Effector memory CD4-positive, alpha-beta T cell (primary cell): ENCODE results near the gene PAK5.
"Not testable (repeated sequence)": the region's sequence is repeated elsewhere in the genome, so short reads cannot be mapped to it uniquely, and the experiment has no call there.

Experiments used
- DNase-seq, 3 donors: peaks; one replicate each; pipeline ENCODE4 v3.0.0-alpha.2; 2020
- H3K27ac ChIP-seq: 2 replicates; pipeline ENCODE4 v1.7.0; 2013; ENCODE audit warnings: mild to moderate bottlenecking, low read length, moderate library complexity; ENCODE audit not compliant: insufficient read depth, poor library complexity, severe bottlenecking
- H3K27me3 ChIP-seq: replicated peaks from 2 replicates; pipeline ENCODE4 v1.7.0; 2013; ENCODE audit warnings: mild to moderate bottlenecking, low read length; ENCODE audit not compliant: insufficient read depth, control insufficient read depth, poor library complexity, severe bottlenecking
- H3K36me3 ChIP-seq: 2 replicates; pipeline ENCODE4 v1.7.0; 2013; ENCODE audit warnings: mild to moderate bottlenecking, low read length, moderate library complexity; ENCODE audit not compliant: control insufficient read depth, insufficient read depth
- H3K4me1 ChIP-seq: 2 replicates; pipeline ENCODE4 v1.7.0; 2013; ENCODE audit warnings: low read length, mild to moderate bottlenecking; ENCODE audit not compliant: control insufficient read depth, insufficient read depth, poor library complexity, severe bottlenecking
- H3K4me3 ChIP-seq: 2 replicates; pipeline ENCODE4 v1.7.0; 2013; ENCODE audit warnings: low read length, low read depth, mild to moderate bottlenecking; ENCODE audit not compliant: insufficient read depth, poor library complexity, severe bottlenecking
- H3K9me3 ChIP-seq: 2 replicates; pipeline ENCODE4 v1.7.0; 2013; ENCODE audit warnings: mild to moderate bottlenecking, low read length, moderate library complexity; ENCODE audit not compliant: control insufficient read depth

Gene PAK5

GRCh38 chr20:9660236-9660868 lies 178.5 kb downstream of the PAK5 start:
- Histone ChIP-seq H3K4me1 (no peaks in the 10 kb centered on the region), H3K36me3 (no peaks in the 10 kb centered on the region), H3K27ac (no peak overlapping the region), H3K9me3 (no peaks in the 10 kb centered on the region), H3K4me3 (no peak overlapping the region), H3K27me3 (no peaks in the 10 kb centered on the region)
- no peak for DNase-seq

- no peak for DNase-seq
- Histone ChIP-seq H3K9me3 (no peaks in the 10 kb centered on the region), H3K4me3 (no peak overlapping the region), H3K27me3 (no peaks in the 10 kb centered on the region), H3K36me3 (no peaks in the 10 kb centered on the region), H3K27ac (no peak overlapping the region), H3K4me1 (no peaks in the 10 kb centered on the region)
These were observed 191.1 kb downstream of the PAK5 start for GRCh38 chr20:9647741-9648140.

GRCh38 chr20:9646375-9646774 lies 192.5 kb downstream of the PAK5 start:
- H3K27me3 ChIP-seq, result no peaks in the 10 kb centered on the region
- H3K27ac ChIP-seq, result no peak overlapping the region
- no peaks in the 10 kb centered on the region for H3K4me1 ChIP-seq

GRCh38 chr20:9642882-9643281 lies 196.0 kb downstream of the PAK5 start:
- Histone ChIP-seq H3K27ac (no peak overlapping the region), H3K4me1 (no peaks in the 10 kb centered on the region), H3K9me3 (no peaks in the 10 kb centered on the region), H3K36me3 (no peaks in the 10 kb centered on the region), H3K4me3 (no peak overlapping the region), H3K27me3 (no peaks in the 10 kb centered on the region)
- no peak for DNase-seq

More at GRCh38 chr20:9646375-9646774, 192.5 kb downstream of the PAK5 start:
- H3K9me3 ChIP-seq, result no peaks in the 10 kb centered on the region
- H3K36me3 ChIP-seq, result no peaks in the 10 kb centered on the region
- no peak overlapping the region for H3K4me3 ChIP-seq
- no peak for DNase-seq

GRCh38 chr20:9641499-9642000 lies 197.3 kb downstream of the PAK5 start:
- DNase-seq, H3K4me3 ChIP-seq: not testable (repeated sequence)

GRCh38 chr20:9637889-9638288 lies 201.0 kb downstream of the PAK5 start:
- Histone ChIP-seq H3K36me3 (no peaks in the 10 kb centered on the region), H3K4me1 (no peaks in the 10 kb centered on the region), H3K27me3 (no peaks in the 10 kb centered on the region), H3K4me3 (no peak overlapping the region), H3K9me3 (no peaks in the 10 kb centered on the region), H3K27ac (no peak overlapping the region)
- DNase-seq, result no peak

More at GRCh38 chr20:9641499-9642000, 197.3 kb downstream of the PAK5 start:
- not testable (repeated sequence) for H3K27me3 ChIP-seq, H3K4me1 ChIP-seq, H3K27ac ChIP-seq, H3K9me3 ChIP-seq, H3K36me3 ChIP-seq

- H3K4me1 ChIP-seq, result no peaks in the 10 kb centered on the region
- no peak for DNase-seq
- no peak overlapping the region for H3K4me3 ChIP-seq
- no peaks in the 10 kb centered on the region for H3K27me3 ChIP-seq
- H3K36me3 ChIP-seq, result no peaks in the 10 kb centered on the region
- H3K9me3 ChIP-seq, result no peaks in the 10 kb centered on the region
- H3K27ac ChIP-seq, result no peak overlapping the region
These were observed 203.1 kb downstream of the PAK5 start for GRCh38 chr20:9635750-9636149.

- Histone ChIP-seq H3K27me3 (no peaks in the 10 kb centered on the region), H3K36me3 (no peaks in the 10 kb centered on the region), H3K27ac (no peak overlapping the region), H3K4me1 (no peaks in the 10 kb centered on the region), H3K9me3 (no peaks in the 10 kb centered on the region), H3K4me3 (no peak overlapping the region)
- DNase-seq, result no peak
These were observed 204.5 kb downstream of the PAK5 start for GRCh38 chr20:9634327-9634726.

- Histone ChIP-seq H3K4me3 (no peak overlapping the region), H3K27ac (no peak overlapping the region), H3K36me3 (no peaks in the 10 kb centered on the region), H3K27me3 (no peaks in the 10 kb centered on the region), H3K4me1 (no peaks in the 10 kb centered on the region), H3K9me3 (no peaks in the 10 kb centered on the region)
- no peak for DNase-seq
These were observed 205.9 kb downstream of the PAK5 start for GRCh38 chr20:9632991-9633390.

GRCh38 chr20:9632265-9632664 lies 206.6 kb downstream of the PAK5 start:
- Histone ChIP-seq H3K27me3 (no peaks in the 10 kb centered on the region), H3K4me1 (no peaks in the 10 kb centered on the region), H3K9me3 (no peaks in the 10 kb centered on the region), H3K4me3 (no peak overlapping the region), H3K27ac (no peak overlapping the region), H3K36me3 (no peaks in the 10 kb centered on the region)
- DNase-seq, result no peak
